ENCODE measurements around the gene CYTIP.

Gene CYTIP

GRCh38 chr2:157443795-157444640, at the start of gene CYTIP:
CYTIP (minus strand) TSS chr2:157444089; CDS start chr2:157444020, 69 bp downstream.
- no peaks in the 10 kb centered on the region for H3K27me3 ChIP-seq (replicated peaks)
- H3K4me3 ChIP-seq (ENCODE audit: low read depth, low read length), result no peak within 1 kb of the TSS
- TF ChIP-seq, protein P1, sequence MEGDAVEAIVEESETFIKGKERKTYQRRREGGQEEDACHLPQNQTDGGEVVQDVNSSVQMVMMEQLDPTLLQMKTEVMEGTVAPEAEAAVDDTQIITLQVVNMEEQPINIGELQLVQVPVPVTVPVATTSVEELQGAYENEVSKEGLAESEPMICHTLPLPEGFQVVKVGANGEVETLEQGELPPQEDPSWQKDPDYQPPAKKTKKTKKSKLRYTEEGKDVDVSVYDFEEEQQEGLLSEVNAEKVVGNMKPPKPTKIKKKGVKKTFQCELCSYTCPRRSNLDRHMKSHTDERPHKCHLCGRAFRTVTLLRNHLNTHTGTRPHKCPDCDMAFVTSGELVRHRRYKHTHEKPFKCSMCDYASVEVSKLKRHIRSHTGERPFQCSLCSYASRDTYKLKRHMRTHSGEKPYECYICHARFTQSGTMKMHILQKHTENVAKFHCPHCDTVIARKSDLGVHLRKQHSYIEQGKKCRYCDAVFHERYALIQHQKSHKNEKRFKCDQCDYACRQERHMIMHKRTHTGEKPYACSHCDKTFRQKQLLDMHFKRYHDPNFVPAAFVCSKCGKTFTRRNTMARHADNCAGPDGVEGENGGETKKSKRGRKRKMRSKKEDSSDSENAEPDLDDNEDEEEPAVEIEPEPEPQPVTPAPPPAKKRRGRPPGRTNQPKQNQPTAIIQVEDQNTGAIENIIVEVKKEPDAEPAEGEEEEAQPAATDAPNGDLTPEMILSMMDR (IDR thresholded peaks at IDR 0.05; ENCODE audit: low read depth, low read length, missing control alignments), result no peak
- in situ Hi-C loops (cut with HindIII; ENCODE audit: low pct_ligation_motif_present, low sequenced_read_pairs), result no loop called here
- DNase-seq, result no peak
- H3K27ac ChIP-seq, result no peak within 1 kb of the TSS
- no peaks in the 10 kb centered on the region for H3K36me3 ChIP-seq (replicated peaks)

- peak; percentile 60 for DNase-seq
- Histone ChIP-seq H3K27me3 (replicated peaks) (no peaks in the 10 kb centered on the region), H3K4me3 (ENCODE audit: low read depth, low read length) (no peak overlapping the region), H3K27ac (no peak overlapping the region), H3K36me3 (replicated peaks) (no peaks in the 10 kb centered on the region)
- TF ChIP-seq, protein P1 (IDR thresholded peaks at IDR 0.05; ENCODE audit: low read depth, low read length, missing control alignments), result peak; percentile 87
- in situ Hi-C loops (cut with HindIII; ENCODE audit: low pct_ligation_motif_present, low sequenced_read_pairs), result no loop called here
Observed at GRCh38 chr2:157492189-157492773, 48.4 kb upstream of the CYTIP start.

DNA sequence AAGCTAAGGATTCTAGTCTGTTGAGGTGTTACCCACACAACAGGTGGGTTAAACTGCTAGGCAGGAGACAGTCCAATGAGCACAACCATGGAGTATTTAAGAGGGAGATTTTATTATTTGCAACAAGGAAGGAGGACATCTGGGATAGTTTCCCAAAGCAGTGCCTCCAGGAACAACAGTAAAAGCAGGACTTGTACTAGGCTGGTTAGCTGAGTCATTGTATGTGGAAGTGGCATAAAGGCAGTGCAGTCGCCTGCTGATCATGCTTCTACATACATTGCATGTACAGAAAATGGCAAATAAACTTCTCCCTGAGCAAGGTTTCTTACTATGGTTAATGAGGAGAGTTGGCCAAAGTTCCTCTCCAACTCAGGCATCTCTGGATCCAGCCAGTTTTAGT, 46.1 kb upstream of the CYTIP start:
- in situ Hi-C loops (cut with HindIII; ENCODE audit: low pct_ligation_motif_present, low sequenced_read_pairs), result no loop called here

DNA sequence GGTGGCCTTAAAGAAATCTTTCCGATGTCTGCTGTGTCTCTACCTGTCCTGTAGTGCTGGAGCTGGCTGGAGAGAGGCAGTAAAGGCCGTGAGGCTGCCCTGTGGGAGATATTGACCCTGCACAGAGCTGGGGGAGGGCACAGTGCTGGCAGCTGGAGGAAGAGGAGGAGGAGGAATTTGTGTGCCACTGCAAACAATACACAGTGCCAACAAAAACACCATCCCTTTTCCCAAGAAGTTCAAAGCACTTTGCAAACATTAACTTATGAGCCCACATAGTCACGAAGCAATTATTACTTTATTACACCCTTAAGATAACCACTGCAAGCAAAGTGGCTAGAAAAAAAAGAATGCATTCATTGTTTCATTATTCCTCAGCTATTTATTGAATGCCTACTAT, 45.0 kb upstream of the CYTIP start:
- Histone ChIP-seq H3K36me3 (replicated peaks) (no peaks in the 10 kb centered on the region), H3K27ac (no peak overlapping the region), H3K27me3 (replicated peaks) (no peaks in the 10 kb centered on the region), H3K4me3 (ENCODE audit: low read depth, low read length) (no peak overlapping the region)
- no peak for DNase-seq
- in situ Hi-C loops (cut with HindIII; ENCODE audit: low pct_ligation_motif_present, low sequenced_read_pairs), result no loop called here
- TF ChIP-seq, protein P1 (IDR thresholded peaks at IDR 0.05; ENCODE audit: low read depth, low read length, missing control alignments), result no peak

More for the DNA sequence above, 46.1 kb upstream of the CYTIP start:
- TF ChIP-seq, protein P1 (IDR thresholded peaks at IDR 0.05; ENCODE audit: low read depth, low read length, missing control alignments), result no peak
- no peaks in the 10 kb centered on the region for H3K27me3 ChIP-seq (replicated peaks)
- H3K27ac ChIP-seq, result no peak overlapping the region
- no peak for DNase-seq
- H3K36me3 ChIP-seq (replicated peaks), result no peaks in the 10 kb centered on the region
- H3K4me3 ChIP-seq (ENCODE audit: low read depth, low read length), result no peak overlapping the region

- TF ChIP-seq, protein P1 (IDR thresholded peaks at IDR 0.05; ENCODE audit: low read depth, low read length, missing control alignments), result no peak
- H3K4me3 ChIP-seq (ENCODE audit: low read depth, low read length), result no peak overlapping the region
- H3K27me3 ChIP-seq (replicated peaks), result no peaks in the 10 kb centered on the region
- no peaks in the 10 kb centered on the region for H3K36me3 ChIP-seq (replicated peaks)
- in situ Hi-C loops (cut with HindIII; ENCODE audit: low pct_ligation_motif_present, low sequenced_read_pairs), result no loop called here
- no peak for DNase-seq
- no peak overlapping the region for H3K27ac ChIP-seq
Observed at GRCh38 chr2:157487747-157488146, 43.9 kb upstream of the CYTIP start.

All from brain microvascular endothelial cell (primary cell).